Measurements from ENCODE around the gene AZIN2.
"Not testable (repeated sequence)": the region's sequence is repeated elsewhere in the genome, so short reads cannot be mapped to it uniquely, and the experiment has no call there.

Gene AZIN2

GRCh38 chr1:33131191-33131590 is 50.2 kb downstream of the AZIN2 start:
- FAIRE-seq: no peak

GRCh38 chr1:33132549-33132948 is 51.6 kb downstream of the AZIN2 start:
- FAIRE-seq: no peak

GRCh38 chr1:33133478-33134105 is 52.6 kb downstream of the AZIN2 start:
- FAIRE-seq: no peak

- FAIRE-seq: not testable (repeated sequence)
These were observed 55.1 kb downstream of the AZIN2 start for GRCh38 chr1:33136041-33136440.

GRCh38 chr1:33137800-33138199 is 56.8 kb downstream of the AZIN2 start:
- FAIRE-seq: no peak

GRCh38 chr1:33140153-33141149 is 59.5 kb downstream of the AZIN2 start:
- FAIRE-seq: no peak

GRCh38 chr1:33141216-33141615 is 60.3 kb downstream of the AZIN2 start:
- FAIRE-seq: no peak

- no peak for FAIRE-seq
These were observed 60.8 kb downstream of the AZIN2 start for GRCh38 chr1:33141781-33142180.

- FAIRE-seq: no peak
These were observed 61.6 kb downstream of the AZIN2 start for GRCh38 chr1:33142483-33143064.

GRCh38 chr1:33143176-33143575 is 62.2 kb downstream of the AZIN2 start:
- no peak for FAIRE-seq

GRCh38 chr1:33143698-33144097 is 62.7 kb downstream of the AZIN2 start:
- no peak for FAIRE-seq

- FAIRE-seq: no peak
These were observed 65.0 kb downstream of the AZIN2 start for GRCh38 chr1:33146003-33146402.

GRCh38 chr1:33147275-33147996 is 66.5 kb downstream of the AZIN2 start:
- FAIRE-seq: no peak

GRCh38 chr1:33147997-33148314 is 67.0 kb downstream of the AZIN2 start:
- FAIRE-seq: no peak

GRCh38 chr1:33148615-33149014 is 67.7 kb downstream of the AZIN2 start:
- FAIRE-seq: no peak

- no peak for FAIRE-seq
These were observed 68.7 kb downstream of the AZIN2 start for GRCh38 chr1:33149453-33150190.

GRCh38 chr1:33150522-33150921 is 69.6 kb downstream of the AZIN2 start:
- FAIRE-seq: no peak

- no peak for FAIRE-seq
These were observed 70.2 kb downstream of the AZIN2 start for GRCh38 chr1:33151116-33151515.

GRCh38 chr1:33152685-33153432 is 71.9 kb downstream of the AZIN2 start:
- FAIRE-seq: no peak

- FAIRE-seq: no peak
These were observed 72.7 kb downstream of the AZIN2 start for GRCh38 chr1:33153650-33154049.

GRCh38 chr1:33155877-33156538 is 75.1 kb downstream of the AZIN2 start:
- FAIRE-seq: no peak
